GM10847 (cell line): ENCODE data around the gene EXOC4.

ENCODE experiments used
- POLR2A ChIP-seq: IDR thresholded peaks from 2 replicates; pipeline ENCODE4 v1.6.1; 2011; ENCODE audit not compliant: insufficient read length; ENCODE audit errors: extremely low read depth

EXOC4 gene

GRCh38 chr7:133850497-133851280 lies 597.8 kb downstream of the EXOC4 start:
- no peak for TF ChIP-seq POLR2A

DNA sequence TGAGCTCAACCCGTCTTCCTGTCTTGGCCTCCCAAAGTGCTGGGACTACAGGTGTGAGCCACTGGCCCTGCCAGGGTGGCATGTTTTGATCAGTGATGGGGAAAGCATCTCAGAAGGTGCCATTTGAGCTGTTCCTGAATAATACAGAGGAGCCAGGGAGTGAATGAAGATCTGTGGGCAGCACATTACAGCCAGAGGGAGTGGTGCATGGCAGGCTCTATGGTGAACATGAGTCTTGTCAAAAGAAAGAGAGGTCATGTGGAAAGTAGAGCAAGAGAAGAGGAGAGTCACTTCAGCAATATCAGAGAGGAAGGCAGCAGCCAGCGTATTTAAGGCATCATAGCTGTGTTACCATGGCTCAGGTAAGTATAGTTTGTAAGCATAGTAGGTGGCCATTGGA lies 598.5 kb downstream of the EXOC4 start:
- no peak for TF ChIP-seq POLR2A

- no peak for TF ChIP-seq POLR2A
Measured at GRCh38 chr7:133853706-133854276, 600.9 kb downstream of the EXOC4 start.

DNA sequence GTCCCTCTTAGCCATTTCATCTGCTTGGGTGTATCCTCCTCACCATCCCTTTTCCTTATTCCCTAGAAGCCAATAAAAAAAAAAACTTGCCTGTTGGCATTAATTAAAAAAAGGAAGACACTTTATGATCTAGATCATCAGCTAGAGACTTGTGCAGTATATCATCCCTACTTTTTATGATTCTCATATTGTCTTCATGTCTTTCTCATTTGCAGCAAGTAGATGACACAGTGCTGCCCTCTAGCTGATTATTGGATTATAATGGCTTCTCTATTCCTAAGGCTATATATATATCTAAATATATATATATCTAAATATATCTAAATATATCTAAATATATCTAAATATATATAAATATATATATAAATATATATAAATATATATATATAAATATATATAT lies 601.9 kb downstream of the EXOC4 start:
- TF ChIP-seq POLR2A: no peak

GRCh38 chr7:133857376-133858119 lies 604.7 kb downstream of the EXOC4 start:
- no peak for TF ChIP-seq POLR2A

GRCh38 chr7:133858311-133858710 lies 605.4 kb downstream of the EXOC4 start:
- no peak for TF ChIP-seq POLR2A

DNA sequence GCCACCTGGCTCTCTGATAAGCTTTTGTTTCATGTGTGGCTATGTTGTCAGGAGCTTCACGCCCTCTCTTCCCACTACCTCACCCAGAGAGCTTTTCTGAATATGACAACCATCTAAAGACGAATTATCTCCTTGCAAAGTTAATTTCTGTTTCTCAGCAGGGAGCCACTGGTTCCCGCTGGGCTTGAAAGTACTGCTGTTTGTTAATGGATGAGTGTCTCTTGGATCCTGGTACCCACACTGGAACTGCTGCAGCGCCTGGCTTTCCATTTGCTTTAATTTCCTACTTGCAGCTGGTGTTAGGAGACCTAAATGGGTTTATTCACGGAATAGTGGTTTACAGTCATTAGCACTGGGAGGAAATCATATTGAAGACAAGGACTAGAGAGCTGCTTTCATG lies 606.4 kb downstream of the EXOC4 start:
- no peak for TF ChIP-seq POLR2A

- no peak for TF ChIP-seq POLR2A
Measured at GRCh38 chr7:133859871-133860450, 607.1 kb downstream of the EXOC4 start.

DNA sequence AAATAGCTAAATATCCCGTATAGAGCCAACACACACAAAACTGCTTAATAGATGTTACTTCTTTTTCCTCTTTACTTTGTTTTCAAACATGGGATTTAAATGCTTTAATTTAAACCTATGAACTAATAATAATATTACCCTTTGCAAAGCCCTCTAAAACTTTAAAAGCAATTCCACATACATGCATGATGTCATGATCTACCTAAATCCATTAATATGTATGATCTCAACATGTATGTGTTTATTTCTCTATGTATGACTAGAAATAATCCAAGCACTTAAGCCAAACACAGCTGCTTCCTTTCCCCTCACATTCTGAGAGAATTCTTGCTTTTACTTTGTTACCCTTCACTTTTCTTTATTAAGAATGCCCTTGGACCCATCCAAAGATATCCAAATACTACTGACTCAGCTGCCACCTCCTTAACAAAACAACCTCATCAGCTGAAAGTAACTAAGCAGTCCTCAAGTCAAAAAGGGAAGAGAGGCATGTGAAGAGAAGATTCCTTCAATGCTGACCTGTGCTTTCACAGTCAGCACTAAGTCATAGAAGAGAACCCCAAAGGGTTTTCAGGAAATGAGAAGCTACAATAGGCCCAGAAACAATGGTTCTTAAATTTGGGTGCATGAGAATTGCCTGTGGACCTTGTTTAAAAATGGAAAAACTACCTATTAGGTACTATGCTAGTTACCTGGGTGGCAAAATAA lies 607.9 kb downstream of the EXOC4 start:
- TF ChIP-seq POLR2A: no peak

GRCh38 chr7:133861876-133862275 lies 609.0 kb downstream of the EXOC4 start:
- no peak for TF ChIP-seq POLR2A

DNA sequence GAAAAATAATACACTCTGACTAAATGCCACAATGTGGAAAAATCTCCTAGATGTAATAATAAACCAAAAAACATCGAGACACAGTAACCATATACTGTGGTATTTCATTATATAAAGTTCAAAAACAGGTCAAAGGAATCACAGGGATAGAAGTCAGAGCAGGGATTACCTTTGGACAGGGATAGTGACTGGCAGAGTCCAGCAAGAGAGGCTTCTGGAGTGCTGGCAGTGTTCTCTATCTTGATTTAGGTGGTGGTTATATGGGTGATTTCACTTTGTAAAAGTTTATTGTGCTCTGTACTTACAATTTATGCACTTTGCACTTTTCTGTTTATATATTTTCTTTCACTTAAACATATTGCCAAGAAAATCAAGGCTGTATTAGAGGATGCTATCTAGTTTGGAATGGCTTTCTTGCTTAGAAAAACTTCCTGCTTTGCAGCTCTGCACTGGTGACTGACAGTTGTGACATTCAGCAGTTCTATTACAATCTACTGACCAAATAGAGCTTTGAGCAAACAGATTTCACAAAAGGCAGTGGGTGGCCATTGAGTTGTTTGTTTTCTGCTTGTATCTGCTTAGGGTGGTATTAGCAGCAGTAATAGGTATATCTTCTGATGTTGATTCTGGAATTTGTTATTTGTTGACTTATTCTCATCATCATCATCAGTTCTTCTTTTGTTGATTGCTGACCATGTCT lies 610.6 kb downstream of the EXOC4 start:
- no peak for TF ChIP-seq POLR2A

GRCh38 chr7:133869556-133869955 lies 616.7 kb downstream of the EXOC4 start:
- no peak for TF ChIP-seq POLR2A

- TF ChIP-seq POLR2A: no peak
Measured at GRCh38 chr7:133871757-133872156, 618.9 kb downstream of the EXOC4 start.

DNA sequence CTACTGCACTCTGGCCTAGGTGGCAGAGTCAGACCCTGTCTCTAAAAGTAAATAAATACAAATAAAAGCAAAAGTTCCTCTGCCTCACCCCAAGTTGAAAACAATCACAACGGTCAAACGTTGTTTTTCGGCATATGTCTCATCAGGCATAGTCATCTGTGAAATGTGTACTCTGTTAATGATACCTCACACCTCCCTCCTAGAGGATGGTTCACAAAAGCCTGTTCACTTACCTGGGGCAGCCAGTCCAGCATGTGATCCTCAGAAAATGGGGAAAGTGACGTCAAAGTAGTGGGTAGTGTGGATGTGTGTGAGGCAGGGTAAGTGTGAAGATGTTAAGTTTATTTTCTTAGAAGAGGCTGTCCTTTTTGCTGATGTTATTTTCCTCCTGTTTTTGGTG lies 620.3 kb downstream of the EXOC4 start:
- no peak for TF ChIP-seq POLR2A

- TF ChIP-seq POLR2A: no peak
Measured at GRCh38 chr7:133873631-133874030, 620.8 kb downstream of the EXOC4 start.
